Dedifferentiated amniotic fluid mesenchymal stem cell (primary cell): ENCODE data around the gene ZNF331.

Experiments
- DNase-seq: peaks from one replicate; pipeline ENCODE4 v3.0.0-alpha.2; 2016; ENCODE audit errors: extremely low spot score

The ZNF331 gene

GRCh38 chr19:53571339-53571738 lies 33.4 kb downstream of the ZNF331 start:
- DNase-seq, result no peak

DNA sequence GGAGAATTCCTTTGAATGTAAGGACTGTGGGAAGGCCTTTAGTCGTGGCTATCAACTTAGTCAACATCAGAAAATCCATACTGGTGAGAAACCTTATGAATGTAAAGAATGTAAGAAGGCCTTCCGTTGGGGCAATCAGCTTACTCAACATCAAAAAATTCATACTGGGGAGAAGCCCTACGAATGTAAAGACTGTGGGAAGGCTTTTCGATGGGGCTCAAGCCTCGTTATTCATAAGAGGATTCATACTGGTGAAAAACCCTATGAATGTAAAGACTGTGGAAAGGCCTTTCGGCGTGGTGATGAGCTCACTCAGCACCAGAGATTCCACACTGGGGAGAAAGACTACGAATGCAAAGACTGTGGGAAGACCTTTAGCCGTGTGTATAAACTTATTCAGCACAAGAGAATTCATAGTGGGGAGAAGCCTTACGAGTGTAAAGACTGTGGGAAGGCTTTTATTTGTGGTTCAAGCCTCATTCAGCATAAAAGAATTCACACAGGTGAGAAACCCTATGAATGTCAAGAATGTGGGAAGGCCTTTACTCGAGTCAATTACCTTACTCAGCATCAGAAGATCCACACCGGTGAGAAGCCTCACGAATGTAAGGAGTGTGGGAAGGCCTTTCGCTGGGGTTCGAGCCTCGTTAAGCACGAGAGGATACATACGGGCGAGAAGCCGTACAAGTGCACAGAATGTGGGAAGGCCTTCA lies 39.2 kb downstream of the ZNF331 start:
- DNase-seq, result no peak

- DNase-seq, result no peak
Measured at GRCh38 chr19:53577968-53578367, 40.0 kb downstream of the ZNF331 start.

DNA sequence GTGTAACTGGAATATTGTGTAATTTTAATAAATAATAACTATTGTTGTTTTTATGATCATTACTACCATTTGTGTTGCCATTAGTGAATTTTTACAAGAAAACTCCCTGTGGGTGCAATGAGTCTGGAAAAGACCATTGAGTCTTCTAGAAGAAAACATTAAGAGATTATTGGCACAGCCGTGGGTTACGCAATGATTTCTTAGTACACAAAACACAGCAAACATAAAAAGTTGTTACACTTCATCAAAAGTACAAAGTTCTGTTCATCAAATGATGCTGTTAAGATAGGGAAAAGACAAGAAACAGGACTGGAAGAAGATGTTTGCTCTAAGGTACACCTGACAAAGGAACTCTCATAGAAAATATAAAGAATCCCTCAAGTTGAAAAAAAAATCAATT lies 41.6 kb downstream of the ZNF331 start:
- no peak for DNase-seq

DNA sequence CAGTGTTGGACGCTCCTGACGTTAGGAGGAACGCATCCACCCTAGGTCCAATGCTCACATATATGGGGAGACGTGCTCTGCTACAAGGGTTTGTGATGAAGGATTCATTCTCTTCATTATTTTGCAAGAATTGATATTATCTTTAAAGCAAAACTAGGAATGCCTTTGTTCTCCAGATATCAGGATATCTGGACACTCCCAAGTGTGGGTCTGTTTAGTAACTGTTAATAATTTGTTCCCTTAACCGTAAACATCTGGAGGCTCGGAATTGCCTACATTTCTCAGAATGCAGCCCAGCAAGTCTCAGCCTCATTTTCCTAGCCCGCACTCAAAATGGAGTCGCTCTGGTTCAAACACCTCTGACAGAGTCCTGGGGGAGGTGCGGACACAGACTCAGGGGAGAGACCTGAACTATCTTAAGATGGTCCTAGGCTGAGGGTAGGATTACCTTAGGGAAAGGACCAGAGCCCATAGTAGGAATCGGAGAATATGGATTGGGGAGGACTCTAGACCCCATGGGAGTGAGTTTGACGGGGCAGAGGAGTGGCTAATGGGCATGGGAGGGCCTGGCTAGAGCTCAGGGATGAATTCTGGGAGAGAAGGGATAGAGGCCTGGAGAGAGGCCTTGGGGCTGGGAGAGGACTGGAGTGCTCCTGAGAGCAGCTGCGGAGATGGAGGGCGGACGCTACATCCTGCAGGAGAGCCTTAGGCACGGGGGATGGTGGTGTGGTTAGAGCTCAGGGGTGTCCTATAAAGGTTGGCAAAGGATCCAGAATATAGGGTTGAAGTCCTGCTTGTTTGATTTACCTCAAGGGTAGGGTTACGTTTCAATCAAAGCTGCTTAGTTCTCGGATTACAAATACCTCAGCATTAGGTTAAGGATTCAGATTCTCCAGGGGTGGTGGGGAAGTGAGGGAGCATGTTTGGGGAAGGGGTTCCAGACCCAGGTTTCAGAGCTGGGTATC lies 43.2 kb downstream of the ZNF331 start:
- no peak for DNase-seq

GRCh38 chr19:53581871-53582279 lies 43.9 kb downstream of the ZNF331 start:
- DNase-seq, result no peak

DNA sequence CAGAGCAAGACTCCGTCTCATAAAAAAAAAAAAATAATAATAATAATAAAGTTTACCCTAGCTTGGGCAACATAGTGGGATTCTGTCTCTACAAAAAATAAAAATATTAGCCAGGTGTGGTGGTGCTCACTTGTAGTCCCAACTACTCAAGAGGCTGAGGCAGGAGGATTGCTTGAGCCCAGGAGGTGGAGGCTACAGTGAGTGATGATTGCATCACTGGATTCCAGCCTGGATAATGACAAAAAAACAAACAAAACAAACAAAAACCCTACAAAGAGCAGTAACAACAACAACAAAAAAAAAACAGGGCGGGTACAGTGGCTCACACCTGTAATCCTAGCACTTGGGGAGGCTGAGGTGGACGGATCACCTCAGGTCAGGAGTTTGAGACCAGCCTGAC lies 45.2 kb downstream of the ZNF331 start:
- DNase-seq, result no peak

GRCh38 chr19:53586277-53586691 lies 48.3 kb downstream of the ZNF331 start:
- DNase-seq, result no peak

DNA sequence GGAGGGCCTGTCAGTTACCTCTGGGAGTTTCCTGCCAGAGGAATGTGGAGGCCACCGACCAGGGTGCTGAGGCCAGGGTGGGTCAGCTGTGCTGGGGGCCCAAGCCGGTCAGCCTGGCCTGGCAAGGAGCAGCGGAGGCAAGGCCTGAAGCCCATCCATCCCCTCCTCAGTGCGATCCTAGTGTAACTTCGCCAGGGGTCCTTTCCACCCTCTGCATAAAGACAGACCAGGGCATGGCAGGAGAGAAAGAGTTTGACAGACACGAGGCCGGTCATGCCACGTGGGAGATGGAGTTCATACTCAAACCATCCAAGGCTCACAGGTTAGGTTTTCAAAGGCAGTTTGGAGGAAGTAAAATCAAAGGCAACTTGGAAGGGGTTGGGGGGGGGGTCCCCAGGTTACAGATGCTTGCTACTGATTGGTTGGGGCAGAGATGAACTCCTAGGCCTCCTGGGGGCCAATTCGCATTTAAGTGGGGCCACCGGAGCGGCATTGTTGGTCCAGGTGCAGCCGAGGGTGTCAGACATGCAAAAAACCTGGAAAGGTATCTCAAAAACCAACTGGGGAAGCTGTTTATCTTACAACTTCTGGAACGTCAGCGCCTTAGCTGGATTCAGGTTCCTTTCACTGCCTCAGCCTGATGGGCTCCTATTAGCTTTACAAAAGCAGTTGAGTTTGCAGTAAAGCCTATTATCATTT lies 57.0 kb downstream of the ZNF331 start:
- no peak for DNase-seq

GRCh38 chr19:53595510-53595867 lies 57.5 kb downstream of the ZNF331 start:
- no peak for DNase-seq

- no peak for DNase-seq
Measured at GRCh38 chr19:53596056-53596455, 58.1 kb downstream of the ZNF331 start.

GRCh38 chr19:53597023-53597422 lies 59.1 kb downstream of the ZNF331 start:
- no peak for DNase-seq

- DNase-seq, result no peak
Measured at GRCh38 chr19:53598361-53598760, 60.4 kb downstream of the ZNF331 start.

GRCh38 chr19:53600217-53600616 lies 62.3 kb downstream of the ZNF331 start:
- no peak for DNase-seq

- no peak for DNase-seq
Measured at GRCh38 chr19:53606031-53606430, 68.1 kb downstream of the ZNF331 start.

GRCh38 chr19:53608381-53608780 lies 70.4 kb downstream of the ZNF331 start:
- no peak for DNase-seq

DNA sequence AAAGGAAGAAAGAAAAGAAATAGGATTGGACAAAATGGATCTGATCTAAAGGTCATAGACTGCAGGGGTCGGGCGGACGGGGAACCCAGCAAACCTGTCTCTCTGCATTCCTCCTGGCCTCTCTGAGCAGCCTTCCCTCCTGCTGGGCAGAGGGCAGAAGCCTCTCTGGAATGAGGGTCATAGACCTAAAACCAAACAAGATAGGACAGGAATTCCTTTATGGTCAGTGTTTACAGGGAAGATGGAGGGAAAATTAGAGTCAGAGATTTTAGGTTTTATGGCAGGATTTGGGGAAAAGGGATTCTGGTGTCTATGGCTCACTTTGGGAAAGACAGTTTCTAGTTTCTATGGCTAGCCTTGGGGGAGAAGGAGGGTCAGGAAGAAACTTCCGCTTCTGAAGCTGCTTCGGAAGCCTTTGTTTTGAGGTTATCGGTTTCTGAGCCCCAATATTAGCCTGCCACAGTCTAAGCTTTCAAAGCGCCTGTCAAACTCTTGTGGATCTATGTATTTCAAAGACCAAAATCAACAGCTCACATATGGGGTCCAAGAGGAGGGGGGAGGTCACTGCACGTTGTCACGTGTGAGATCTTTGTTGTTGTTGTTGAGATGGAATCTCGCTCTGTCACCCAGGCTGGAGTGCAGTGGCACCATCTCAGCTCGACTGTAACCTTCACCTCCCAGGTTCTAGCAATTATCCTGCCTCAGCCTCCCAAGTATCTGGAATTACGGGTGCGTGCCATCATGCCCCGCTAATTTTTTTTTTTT lies 75.0 kb downstream of the ZNF331 start:
- no peak for DNase-seq

- no peak for DNase-seq
Measured at GRCh38 chr19:53621885-53622740, 84.2 kb downstream of the ZNF331 start.

GRCh38 chr19:53624771-53625545 lies 87.0 kb downstream of the ZNF331 start:
- DNase-seq, result no peak

DNA sequence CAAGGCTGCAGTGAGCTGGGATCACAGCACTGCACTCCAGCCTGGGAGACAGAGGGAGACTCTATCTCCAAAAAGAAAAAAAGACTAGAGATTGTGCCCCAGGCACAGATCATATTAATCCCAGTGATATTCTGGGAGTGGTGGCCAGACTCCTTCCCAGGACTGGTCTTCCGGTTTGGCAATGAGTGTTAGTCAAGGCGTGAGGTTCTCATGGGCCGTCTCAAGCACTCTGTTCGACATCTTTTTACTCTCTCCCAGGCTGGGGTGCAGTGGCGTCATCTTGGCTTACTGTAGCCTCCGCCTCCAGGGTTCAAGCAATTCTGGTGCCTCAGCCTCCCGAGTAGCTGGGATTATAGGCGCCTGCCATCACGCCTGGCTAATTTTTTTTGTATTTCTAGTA lies 88.5 kb downstream of the ZNF331 start:
- DNase-seq, result no peak
